Muscle of leg (tissue), 16 donors: ENCODE measurements around the gene MRS2. TPM values are rescaled to one million over a fixed set of nuclear protein-coding genes. Genes with fewer than 3 reads are reported as not detected.
A peak's percentile ranks its signal among the peaks of the same experiment; 100 is the strongest.

Experiments
- DNase-seq: peaks from one replicate; pipeline ENCODE4 v3.0.0; 2013
- H3K27ac ChIP-seq: one replicate; pipeline ENCODE4 v1.5.1; 2013; ENCODE audit warnings: mild to moderate bottlenecking, low read length, control low read depth
- H3K27me3 ChIP-seq: one replicate; pipeline ENCODE4 v1.6.1; 2013; ENCODE audit warnings: low read length; ENCODE audit not compliant: control insufficient read depth, insufficient read depth
- H3K36me3 ChIP-seq: one replicate; pipeline ENCODE4 v1.6.1; 2013; ENCODE audit warnings: low read length; ENCODE audit not compliant: control insufficient read depth, insufficient read depth
- H3K4me1 ChIP-seq: one replicate; pipeline ENCODE4 v1.6.1; 2013; ENCODE audit warnings: low read length; ENCODE audit not compliant: control insufficient read depth, insufficient read depth
- H3K4me3 ChIP-seq: one replicate; pipeline ENCODE4 v1.5.1; 2013; ENCODE audit warnings: low read length, control low read depth
- H3K9me3 ChIP-seq: replicated peaks from 2 replicates; pipeline ENCODE4 v1.6.1; 2013; ENCODE audit warnings: low read depth, low read length; ENCODE audit not compliant: control insufficient read depth
- WGBS: methylation state at CpG from one replicate; pipeline ENCODE4 v1.1.5; 2013; ENCODE audit warnings: missing lambda C conversion rate; ENCODE audit not compliant: insufficient coverage; 5-methylcytosine and 5-hydroxymethylcytosine counted together
- long read RNA-seq, 11 donors: transcript quantifications; one replicate each; lab custom pipeline, GENCODE V29; 2026
- polyA plus RNA-seq, 8 donors: library from polyadenylated mRNA; unstranded; fragments of 120-200 nt; gene quantifications; one replicate each; pipeline versions ENCODE4 v1.2.1 to v1.2.3, GENCODE V29; 2013; ENCODE audit warnings: inconsistent platforms in 1 of 8, low replicate concordance in 1 of 8; ENCODE audit not compliant: insufficient read length in 8 of 8, insufficient read depth in 1 of 8
- total RNA-seq: library from RNA; stranded (reverse); fragments of 120-200 nt; gene quantifications from one replicate; pipeline ENCODE4 v1.2.4, GENCODE V29; 2013

The MRS2 gene, protein sequence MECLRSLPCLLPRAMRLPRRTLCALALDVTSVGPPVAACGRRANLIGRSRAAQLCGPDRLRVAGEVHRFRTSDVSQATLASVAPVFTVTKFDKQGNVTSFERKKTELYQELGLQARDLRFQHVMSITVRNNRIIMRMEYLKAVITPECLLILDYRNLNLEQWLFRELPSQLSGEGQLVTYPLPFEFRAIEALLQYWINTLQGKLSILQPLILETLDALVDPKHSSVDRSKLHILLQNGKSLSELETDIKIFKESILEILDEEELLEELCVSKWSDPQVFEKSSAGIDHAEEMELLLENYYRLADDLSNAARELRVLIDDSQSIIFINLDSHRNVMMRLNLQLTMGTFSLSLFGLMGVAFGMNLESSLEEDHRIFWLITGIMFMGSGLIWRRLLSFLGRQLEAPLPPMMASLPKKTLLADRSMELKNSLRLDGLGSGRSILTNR
- total RNA-seq (17.3 TPM), polyA plus RNA-seq (10 to 100 TPM; 17.7 to 23.6 (median 19.2) TPM)
- long read RNA-seq, donor 1, partial matches to known transcripts, result 0 of 2 reads
- long read RNA-seq, donor 1, other reads (novel, unspliced or antisense), result 0 of 2 reads
- long read RNA-seq, donor 2, result 0 reads
- long read RNA-seq, donor 3, transcript MRS2-203 (11 exons, 3,313 nt), result major isoform, 5 of 6 reads
- long read RNA-seq, donor 3, partial matches to known transcripts, result 0 of 6 reads
- long read RNA-seq, donor 3, other reads (novel, unspliced or antisense), result 0 of 6 reads
- long read RNA-seq, donor 4, partial matches to known transcripts, result 0 of 3 reads
- long read RNA-seq, donor 4, other reads (novel, unspliced or antisense), result 0 of 3 reads
- long read RNA-seq, donor 5, transcript MRS2-203 (11 exons, 3,313 nt), result major isoform, 6 of 8 reads
- long read RNA-seq, donor 5, partial matches to known transcripts, result 0 of 8 reads
- long read RNA-seq, donor 5, other reads (novel, unspliced or antisense), result 0 of 8 reads
- long read RNA-seq, donor 6, transcript MRS2-203 (11 exons, 3,313 nt), result major isoform, 5 of 7 reads
- long read RNA-seq, donor 6, partial matches to known transcripts, result 0 of 7 reads
- long read RNA-seq, donor 6, other reads (novel, unspliced or antisense), result 0 of 7 reads
- long read RNA-seq, donor 7, partial matches to known transcripts, result 5 of 11 reads
- long read RNA-seq, donor 7, other reads (novel, unspliced or antisense), result 0 of 11 reads
- long read RNA-seq, donor 8, partial matches to known transcripts, result 0 of 2 reads
- long read RNA-seq, donor 8, other reads (novel, unspliced or antisense), result 0 of 2 reads
- long read RNA-seq, donor 9, partial matches to known transcripts, result 0 of 7 reads
- long read RNA-seq, donor 9, other reads (novel, unspliced or antisense), result 0 of 7 reads
- long read RNA-seq, donor 10, transcript MRS2-203 (11 exons, 3,313 nt), result major isoform, 6 of 6 reads
- long read RNA-seq, donor 10, partial matches to known transcripts, result 0 of 6 reads
- long read RNA-seq, donor 10, other reads (novel, unspliced or antisense), result 0 of 6 reads
- long read RNA-seq, donor 11, partial matches to known transcripts, result 17 of 18 reads
- long read RNA-seq, donor 11, other reads (novel, unspliced or antisense), result 0 of 18 reads

GRCh38 chr6:24402697-24403500 is at the start of gene MRS2:
TSS of gene MRS2 (plus strand) at chr6:24402936. CDS start at chr6:24403047, 111 bp downstream.
- peak within 1 kb of the TSS; percentile 94 for H3K4me3 ChIP-seq
- peaks cover 8% of the 10 kb centered on the region for H3K27me3 ChIP-seq
- peak within 1 kb of the TSS; percentile 80 for H3K27ac ChIP-seq
- no peaks in the 10 kb centered on the region for H3K9me3 ChIP-seq
- H3K4me1 ChIP-seq, result peaks cover 3% of the 10 kb centered on the region
- DNase-seq, result peak; percentile 90
- peaks cover 10% of the 10 kb centered on the region for H3K36me3 ChIP-seq
- WGBS, result under 1% methylated on average over 57 of the region's 63 CpGs

DNA sequence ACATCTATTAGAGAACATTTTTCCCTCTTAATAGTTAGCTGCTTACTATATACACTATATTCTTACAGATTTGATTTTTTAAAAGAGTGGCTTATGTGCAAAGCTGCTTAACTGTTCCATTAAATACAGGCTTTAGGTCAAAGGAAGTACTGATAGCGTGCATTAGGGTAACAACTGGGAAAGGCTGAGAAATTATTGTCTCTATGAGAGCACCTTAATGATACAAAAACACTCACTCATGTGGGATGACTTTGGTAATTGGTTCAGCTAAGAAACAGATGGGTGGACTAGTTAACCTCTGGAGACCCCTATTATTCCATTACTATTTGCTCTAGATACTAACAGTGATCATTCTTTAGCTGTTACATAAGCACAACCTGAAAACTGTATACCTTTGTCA is 48.9 kb upstream of the MRS2 start:
- Histone ChIP-seq H3K4me3 (no peak overlapping the region), H3K27ac (no peak overlapping the region), H3K36me3 (no peaks in the 10 kb centered on the region), H3K9me3 (no peaks in the 10 kb centered on the region), H3K4me1 (peaks cover 4% of the 10 kb centered on the region), H3K27me3 (peaks cover 18% of the 10 kb centered on the region)
- DNase-seq, result no peak
- WGBS, result no CpG with 5 or more reads among the region's 1 CpG

DNA sequence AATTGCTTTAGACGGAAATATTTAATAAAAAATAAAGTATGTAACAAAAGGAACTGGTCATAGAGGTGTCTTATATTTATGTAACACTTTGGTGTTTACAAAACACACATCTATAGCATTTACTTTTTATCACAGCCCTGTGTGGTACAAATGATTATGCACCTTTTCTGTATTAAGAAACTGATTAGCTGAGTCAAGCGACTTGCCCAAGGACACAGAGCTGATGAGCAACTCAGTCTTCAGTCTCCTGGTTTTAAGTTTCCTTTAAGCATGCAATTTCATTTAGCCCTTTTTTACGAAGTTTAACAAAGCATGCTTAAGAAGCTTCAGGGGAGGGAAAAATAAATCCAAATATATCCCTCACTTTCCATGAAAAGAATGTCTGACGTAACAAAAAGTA is 47.3 kb upstream of the MRS2 start:
- DNase-seq, result no peak
- WGBS, result no CpG with 5 or more reads among the region's 4 CpGs
- H3K27ac ChIP-seq, result no peak overlapping the region

DNA sequence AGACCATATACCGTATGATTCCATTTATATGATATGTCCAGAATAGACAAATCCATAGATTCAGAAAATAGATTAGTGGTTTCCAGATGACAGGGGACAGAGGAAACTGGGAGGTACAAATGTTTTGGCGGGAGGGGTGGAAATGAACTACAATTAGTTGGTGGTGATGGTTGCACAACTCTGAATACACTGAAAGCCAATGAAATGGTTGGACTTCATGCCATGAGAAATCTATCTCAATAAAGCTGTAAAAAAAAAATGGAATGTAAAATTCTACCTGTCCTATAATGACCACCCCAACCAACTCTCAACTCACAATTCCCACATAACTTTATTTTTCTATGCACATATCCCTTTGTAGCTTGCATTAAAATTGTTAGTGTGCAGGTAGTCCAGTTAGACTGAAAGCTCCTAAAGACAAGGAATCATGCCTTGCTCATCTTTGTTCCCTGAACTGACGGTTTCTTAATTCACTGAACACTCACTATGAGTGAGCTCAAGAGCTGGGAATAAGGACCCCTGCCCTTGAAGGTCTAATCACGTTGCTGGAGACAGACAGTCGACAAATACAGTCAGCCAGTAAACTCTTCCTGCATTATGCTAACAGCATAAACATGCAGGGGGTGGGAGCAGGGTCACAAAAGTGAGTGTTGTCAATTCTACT is 46.3 kb upstream of the MRS2 start:
- Histone ChIP-seq H3K9me3 (no peaks in the 10 kb centered on the region), H3K4me1 (peaks cover 12% of the 10 kb centered on the region), H3K27ac (no peak overlapping the region), H3K27me3 (peaks cover 26% of the 10 kb centered on the region), H3K4me3 (no peak overlapping the region), H3K36me3 (no peaks in the 10 kb centered on the region)
- no peak for DNase-seq
- WGBS, result 55% methylated on average over 2 of the region's 5 CpGs

More for the DNA sequence above, 47.3 kb upstream of the MRS2 start:
- Histone ChIP-seq H3K36me3 (no peaks in the 10 kb centered on the region), H3K27me3 (peaks cover 28% of the 10 kb centered on the region), H3K4me3 (no peak overlapping the region), H3K9me3 (no peaks in the 10 kb centered on the region), H3K4me1 (peaks cover 11% of the 10 kb centered on the region)

- no peak within 1 kb of the TSS for H3K27ac ChIP-seq
- no peak for DNase-seq
- 8% methylated on average over 52 of the region's 61 CpGs for WGBS
Observed at GRCh38 chr6:24357336-24358218, 45.2 kb upstream of the MRS2 start, which contains the start of gene DCDC2. TSS of gene DCDC2 (minus strand) at chr6:24358059. CDS start at chr6:24357750, 309 bp downstream.

GRCh38 chr6:24358219-24358821 is 44.4 kb upstream of the MRS2 start:
- Histone ChIP-seq H3K9me3 (no peaks in the 10 kb centered on the region), H3K27ac (no peak overlapping the region), H3K4me3 (no peak overlapping the region), H3K4me1 (peaks cover 12% of the 10 kb centered on the region), H3K36me3 (no peaks in the 10 kb centered on the region), H3K27me3 (peaks cover 26% of the 10 kb centered on the region)
- no peak for DNase-seq
- WGBS, result 41% methylated on average over 3 of the region's 12 CpGs

More at GRCh38 chr6:24357336-24358218, 45.2 kb upstream of the MRS2 start, which contains the start of gene DCDC2:
- Histone ChIP-seq H3K4me3 (no peak within 1 kb of the TSS), H3K4me1 (peaks cover 12% of the 10 kb centered on the region), H3K9me3 (no peaks in the 10 kb centered on the region), H3K36me3 (no peaks in the 10 kb centered on the region), H3K27me3 (peaks cover 26% of the 10 kb centered on the region)

DNA sequence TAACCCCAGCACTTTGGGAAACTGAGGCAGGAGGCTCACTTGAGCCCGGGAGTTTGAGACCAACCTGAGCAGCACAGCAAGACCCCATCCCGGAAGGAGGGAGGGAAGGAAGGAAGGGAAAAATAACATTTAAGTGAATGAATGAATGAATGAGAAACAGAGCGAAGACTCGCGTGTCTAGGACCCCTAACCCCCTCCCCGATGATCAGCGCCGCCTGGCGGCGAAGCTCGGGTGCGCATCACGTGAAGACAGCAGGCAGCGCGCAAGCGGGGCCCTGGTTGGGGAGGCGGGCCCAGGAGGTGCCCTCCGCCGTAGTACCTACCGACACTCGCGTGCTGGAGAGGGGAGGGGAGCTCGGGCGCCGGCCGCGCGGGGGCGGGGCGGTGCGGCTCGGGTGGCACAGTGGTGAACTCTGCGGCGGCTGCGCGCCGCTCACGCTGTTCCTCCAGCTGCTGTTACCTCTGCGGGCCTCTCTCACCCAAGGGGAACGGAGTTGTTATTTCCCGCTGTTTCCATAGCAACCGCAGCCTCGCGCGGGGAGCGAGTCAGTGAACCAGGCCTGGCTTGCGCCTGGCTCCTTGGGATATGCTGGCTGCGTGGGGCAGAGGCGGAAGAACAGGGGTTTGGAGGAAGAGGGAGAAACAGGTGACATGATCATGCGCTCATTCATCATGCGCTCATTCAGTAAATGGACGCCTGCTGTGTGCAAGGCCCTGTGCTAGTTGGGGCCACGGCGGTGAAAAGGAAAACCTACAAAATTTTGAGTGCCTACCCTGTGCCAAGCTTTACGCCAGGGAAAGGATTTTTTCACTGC is 42.9 kb upstream of the MRS2 start:
- Histone ChIP-seq H3K4me1 (peaks cover 12% of the 10 kb centered on the region), H3K27me3 (peaks cover 26% of the 10 kb centered on the region)
- WGBS, result 5% methylated on average over 54 of the region's 55 CpGs

More for the DNA sequence above, 42.9 kb upstream of the MRS2 start:
- H3K27ac ChIP-seq, result no peak overlapping the region
- peak; percentile 78 for DNase-seq
- peak overlapping the region; percentile 40 for H3K4me3 ChIP-seq
- H3K9me3 ChIP-seq, result no peaks in the 10 kb centered on the region
- H3K36me3 ChIP-seq, result no peaks in the 10 kb centered on the region
